Nephron (organoid): Measurements from ENCODE around the gene MAP3K5.

Experiments used
- H3K27ac Mint-ChIP-seq, 3 experiments: 2 replicates each; pipeline ENCODE4 v1.8.0; 2020; ENCODE audit warnings: mixed read lengths in 3 of 3, mild to moderate bottlenecking in 2 of 3, moderate library complexity in 1 of 3
- H3K27me3 Mint-ChIP-seq: 2 replicates; pipeline ENCODE4 v1.8.0; 2021; ENCODE audit warnings: low read depth, mild to moderate bottlenecking, moderate library complexity, mixed read lengths
- H3K36me3 Mint-ChIP-seq: 2 replicates; pipeline ENCODE4 v1.8.0; 2020; ENCODE audit warnings: low read depth, mixed read lengths
- H3K4me1 Mint-ChIP-seq: 2 replicates; pipeline ENCODE4 v1.8.0; 2020; ENCODE audit warnings: mixed read lengths
- H3K4me3 Mint-ChIP-seq, 3 experiments: 2 replicates each; pipeline ENCODE4 v1.8.0; 2020; ENCODE audit warnings: mild to moderate bottlenecking in 3 of 3, mixed read lengths in 3 of 3, moderate library complexity in 2 of 3
- H3K9me3 Mint-ChIP-seq: 2 replicates; pipeline ENCODE4 v1.8.0; 2020; ENCODE audit warnings: mixed read lengths
- TF ChIP-seq, protein P1 (sequence below), 3 experiments: fragments of 200-600 bp; sonication (generic); IDR thresholded peaks; one replicate each; pipeline ENCODE4 v1.5.0; 2021; ENCODE audit warnings: antibody characterized with exemption in 3 of 3; ENCODE audit not compliant: unreplicated experiment in 3 of 3

MAP3K5 gene

DNA sequence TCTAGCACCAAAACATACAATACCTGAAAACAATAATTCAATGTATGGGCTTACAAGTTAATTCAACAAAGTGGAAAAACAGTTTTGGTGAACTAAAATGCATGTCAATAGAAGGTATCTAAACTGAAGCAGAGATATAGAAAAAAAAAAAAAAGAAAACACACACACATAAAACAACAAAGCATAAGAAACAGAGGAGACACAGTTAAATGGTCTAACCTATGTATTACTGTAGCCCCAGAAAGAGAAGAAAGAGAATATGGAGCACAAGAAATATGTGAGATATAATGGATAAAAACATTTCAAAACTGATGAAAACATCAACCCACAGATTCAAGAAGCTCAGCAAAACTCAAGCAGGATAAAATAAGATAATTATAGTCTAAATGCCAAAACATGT, 118.7 kb downstream of the MAP3K5 start:
- Mint-ChIP-seq H3K4me1 (peaks cover 12% of the 10 kb centered on the region), H3K36me3 (peaks cover 10% of the 10 kb centered on the region), H3K9me3 (peaks cover 15% of the 10 kb centered on the region), H3K27me3 (no peaks in the 10 kb centered on the region), H3K27ac (no peak overlapping the region), H3K4me3 (no peak overlapping the region)
- TF ChIP-seq, protein P1, sequence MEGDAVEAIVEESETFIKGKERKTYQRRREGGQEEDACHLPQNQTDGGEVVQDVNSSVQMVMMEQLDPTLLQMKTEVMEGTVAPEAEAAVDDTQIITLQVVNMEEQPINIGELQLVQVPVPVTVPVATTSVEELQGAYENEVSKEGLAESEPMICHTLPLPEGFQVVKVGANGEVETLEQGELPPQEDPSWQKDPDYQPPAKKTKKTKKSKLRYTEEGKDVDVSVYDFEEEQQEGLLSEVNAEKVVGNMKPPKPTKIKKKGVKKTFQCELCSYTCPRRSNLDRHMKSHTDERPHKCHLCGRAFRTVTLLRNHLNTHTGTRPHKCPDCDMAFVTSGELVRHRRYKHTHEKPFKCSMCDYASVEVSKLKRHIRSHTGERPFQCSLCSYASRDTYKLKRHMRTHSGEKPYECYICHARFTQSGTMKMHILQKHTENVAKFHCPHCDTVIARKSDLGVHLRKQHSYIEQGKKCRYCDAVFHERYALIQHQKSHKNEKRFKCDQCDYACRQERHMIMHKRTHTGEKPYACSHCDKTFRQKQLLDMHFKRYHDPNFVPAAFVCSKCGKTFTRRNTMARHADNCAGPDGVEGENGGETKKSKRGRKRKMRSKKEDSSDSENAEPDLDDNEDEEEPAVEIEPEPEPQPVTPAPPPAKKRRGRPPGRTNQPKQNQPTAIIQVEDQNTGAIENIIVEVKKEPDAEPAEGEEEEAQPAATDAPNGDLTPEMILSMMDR (IDR thresholded peaks at IDR 0.05; ENCODE audit: unreplicated experiment in 3 of 3), result no peak

DNA sequence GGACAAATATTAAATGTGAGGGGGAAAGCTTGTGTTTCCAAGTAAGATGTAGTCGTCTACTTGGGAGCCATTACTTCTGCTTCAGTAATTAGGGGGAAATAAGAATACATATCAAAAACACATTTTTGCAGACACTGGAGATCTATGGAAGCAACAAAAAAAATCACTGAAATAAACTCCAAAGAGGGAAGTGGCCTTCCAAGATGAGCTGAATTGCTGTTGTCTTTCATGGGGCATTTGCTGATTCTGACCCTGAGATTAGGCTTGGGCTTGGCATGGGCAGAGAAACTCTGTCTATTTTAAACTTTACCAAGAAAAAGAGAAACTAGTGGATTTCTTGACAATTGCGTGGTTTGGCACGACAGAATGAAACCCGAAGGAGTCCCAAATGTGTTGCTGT, 120.1 kb downstream of the MAP3K5 start:
- H3K27ac Mint-ChIP-seq, result no peak overlapping the region
- TF ChIP-seq, protein P1 (IDR thresholded peaks at IDR 0.05; ENCODE audit: unreplicated experiment in 3 of 3), result no peak
- H3K9me3 Mint-ChIP-seq, result peaks cover 15% of the 10 kb centered on the region
- H3K27me3 Mint-ChIP-seq, result no peaks in the 10 kb centered on the region
- H3K4me1 Mint-ChIP-seq, result peaks cover 14% of the 10 kb centered on the region
- H3K4me3 Mint-ChIP-seq, result no peak overlapping the region
- H3K36me3 Mint-ChIP-seq, result peaks cover 10% of the 10 kb centered on the region

DNA sequence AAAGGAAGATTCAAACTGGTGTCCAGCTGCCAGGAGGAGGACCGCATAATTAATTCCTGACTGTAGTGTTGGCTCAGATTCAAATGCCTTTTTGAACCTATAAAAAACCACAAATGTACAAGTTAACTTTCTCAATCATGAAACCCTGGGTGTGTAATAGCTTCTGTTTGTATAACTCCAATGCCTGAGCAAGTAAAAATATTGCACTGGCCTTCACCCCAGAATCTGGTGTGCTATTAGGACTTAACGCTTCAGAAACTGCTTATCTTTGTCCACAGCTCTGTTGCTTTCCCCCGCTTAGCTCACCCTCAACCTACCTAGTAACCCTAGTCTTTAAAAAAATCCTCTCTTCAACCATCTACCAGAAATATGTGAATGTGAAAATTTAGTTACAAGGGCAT, 123.0 kb downstream of the MAP3K5 start:
- Mint-ChIP-seq H3K27me3 (no peaks in the 10 kb centered on the region), H3K4me1 (peaks cover 14% of the 10 kb centered on the region)

DNA sequence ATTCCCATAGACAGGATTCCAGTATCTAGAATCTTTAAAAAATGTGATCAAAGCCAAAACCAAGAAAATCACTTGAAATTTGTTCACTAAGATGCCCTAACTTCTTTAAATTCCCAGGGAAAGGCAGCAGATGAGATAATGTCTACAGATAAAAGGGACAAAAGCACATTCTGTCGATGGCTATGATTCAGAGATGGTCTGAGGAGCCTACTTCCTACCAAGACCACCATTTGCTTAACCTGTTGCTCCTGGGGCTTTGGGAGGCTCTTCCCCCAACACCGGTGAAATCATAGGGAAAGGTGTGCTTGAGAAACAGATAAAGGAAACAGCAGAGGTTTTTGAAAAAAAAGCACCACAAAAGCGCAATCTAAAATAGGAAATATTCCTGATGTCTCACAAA, 123.7 kb downstream of the MAP3K5 start:
- Mint-ChIP-seq H3K27me3 (peaks cover 3% of the 10 kb centered on the region), H3K4me1 (peaks cover 14% of the 10 kb centered on the region), H3K36me3 (peaks cover 7% of the 10 kb centered on the region), H3K27ac (peak overlapping the region in 2 of 3 experiments; percentile 16 to 40), H3K4me3 (no peak overlapping the region), H3K9me3 (peaks cover 12% of the 10 kb centered on the region)
- TF ChIP-seq, protein P1 (IDR thresholded peaks at IDR 0.05; ENCODE audit: unreplicated experiment in 3 of 3), result no peak

More for the DNA sequence above, 123.0 kb downstream of the MAP3K5 start:
- Mint-ChIP-seq H3K4me3 (no peak overlapping the region), H3K27ac (peak overlapping the region; percentile 40 to 59 (median 51)), H3K36me3 (peaks cover 10% of the 10 kb centered on the region), H3K9me3 (peaks cover 15% of the 10 kb centered on the region)
- TF ChIP-seq, protein P1 (IDR thresholded peaks at IDR 0.05; ENCODE audit: unreplicated experiment in 3 of 3), result no peak

DNA sequence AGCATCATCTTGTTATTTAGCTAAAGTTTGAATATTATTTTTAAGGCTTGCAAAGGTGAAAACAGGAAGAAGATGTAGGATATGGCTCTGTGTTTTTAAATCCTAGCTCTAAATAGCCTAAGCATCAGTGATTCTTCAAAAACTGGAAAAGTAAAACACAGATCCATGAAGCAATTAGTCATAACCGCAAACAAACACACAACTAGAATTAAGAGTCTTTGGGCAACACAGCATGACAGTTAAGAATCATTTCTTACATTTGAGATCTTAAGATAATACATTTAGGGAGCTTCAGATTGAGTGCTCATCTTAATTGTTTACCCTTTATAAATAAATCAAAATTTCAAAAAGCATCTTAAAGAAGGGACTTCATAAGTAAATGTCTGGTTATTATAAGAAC, 126.2 kb downstream of the MAP3K5 start:
- H3K9me3 Mint-ChIP-seq, result no peaks in the 10 kb centered on the region
- H3K4me3 Mint-ChIP-seq, result no peak overlapping the region
- peaks cover 14% of the 10 kb centered on the region for H3K4me1 Mint-ChIP-seq
- TF ChIP-seq, protein P1 (IDR thresholded peaks at IDR 0.05; ENCODE audit: unreplicated experiment in 3 of 3), result no peak
- no peaks in the 10 kb centered on the region for H3K36me3 Mint-ChIP-seq
- no peak overlapping the region for H3K27ac Mint-ChIP-seq
- H3K27me3 Mint-ChIP-seq, result peaks cover 3% of the 10 kb centered on the region
